Mesothelial cell of epicardium (in vitro differentiated cells): ENCODE results near the gene PLIN1. TPM values are rescaled to one million over a fixed set of nuclear protein-coding genes. Genes with fewer than 3 reads are reported as not detected.

Experiments
- DNase-seq, 2 experiments: peaks; one replicate each; pipeline ENCODE4 v3.0.0; 2021; ENCODE audit warnings: low spot score in 2 of 2; ENCODE audit not compliant: unreplicated experiment in 2 of 2
- H3K27ac Mint-ChIP-seq: 2 replicates; pipeline ENCODE4 v1.8.0; 2021; ENCODE audit warnings: mixed read lengths
- H3K27me3 Mint-ChIP-seq: 2 replicates; pipeline ENCODE4 v1.8.0; 2021; ENCODE audit warnings: low read depth, mixed read lengths
- H3K36me3 Mint-ChIP-seq: 2 replicates; pipeline ENCODE4 v1.8.0; 2021; ENCODE audit warnings: mixed read lengths
- H3K4me1 Mint-ChIP-seq: 2 replicates; pipeline ENCODE4 v1.8.0; 2021; ENCODE audit warnings: mixed read lengths
- H3K4me3 Mint-ChIP-seq: 2 replicates; pipeline ENCODE4 v1.8.0; 2021; ENCODE audit warnings: mild to moderate bottlenecking, moderate library complexity, mixed read lengths
- H3K9me3 Mint-ChIP-seq: 2 replicates; pipeline ENCODE4 v1.8.0; 2021; ENCODE audit warnings: mixed read lengths
- total RNA-seq: library from RNA; stranded (reverse); gene quantifications from 3 replicates; pipeline ENCODE4 v1.2.1, GENCODE V29; 2021
- TF ChIP-seq, protein P1 (sequence below): fragments of 200-600 bp; sonication (generic); IDR thresholded peaks from one replicate; pipeline ENCODE4 v1.5.0; 2021; ENCODE audit warnings: antibody characterized with exemption; ENCODE audit not compliant: unreplicated experiment

Gene PLIN1
- total RNA-seq, 1 donor from 2014 or later, result 0.31 TPM

DNA sequence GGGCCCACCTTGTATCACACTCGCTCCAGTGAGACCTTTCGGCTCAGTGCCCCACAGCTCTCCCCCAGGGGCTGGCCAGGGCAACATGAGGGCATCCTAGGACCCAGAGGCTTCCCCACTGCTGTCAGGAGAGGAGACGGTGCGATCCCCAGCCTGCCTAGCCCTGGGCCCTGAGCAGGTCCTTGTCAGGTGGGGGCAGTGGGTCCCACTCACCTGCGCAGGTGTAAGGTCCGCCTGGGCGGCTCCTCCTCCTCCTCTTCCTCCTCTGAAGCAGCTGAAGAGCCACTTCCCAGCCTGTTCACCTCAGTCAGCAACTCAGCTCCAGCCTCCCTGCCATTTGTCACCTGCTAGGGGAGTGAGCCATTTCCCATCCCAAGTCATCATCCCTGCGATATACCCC is 33.5 kb downstream of the PLIN1 start:
- H3K4me1 Mint-ChIP-seq, result peaks cover 3% of the 10 kb centered on the region
- H3K36me3 Mint-ChIP-seq, result peaks cover 41% of the 10 kb centered on the region
- DNase-seq, result no peak

DNA sequence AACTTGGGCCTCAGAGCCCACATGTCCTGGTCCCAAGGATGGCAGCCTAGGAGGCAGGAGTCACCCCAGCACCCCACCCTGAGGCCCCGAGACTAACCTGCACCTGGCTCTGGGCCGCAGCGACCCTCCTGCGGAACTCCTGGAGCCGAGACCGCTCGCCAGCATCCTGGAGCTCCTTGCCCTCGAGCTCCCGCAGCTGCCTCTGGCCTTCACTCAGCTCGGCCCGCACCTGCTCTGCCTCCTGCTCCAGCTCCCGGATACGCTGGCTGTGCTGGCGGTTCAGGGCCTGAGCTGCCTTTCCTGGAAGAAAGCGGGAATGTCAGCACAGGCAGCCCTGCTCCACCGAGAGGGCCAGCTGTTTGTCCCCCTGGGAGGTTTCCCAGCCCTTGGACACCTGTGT is 37.1 kb downstream of the PLIN1 start:
- no peak overlapping the region for H3K4me3 Mint-ChIP-seq
- TF ChIP-seq, protein P1, sequence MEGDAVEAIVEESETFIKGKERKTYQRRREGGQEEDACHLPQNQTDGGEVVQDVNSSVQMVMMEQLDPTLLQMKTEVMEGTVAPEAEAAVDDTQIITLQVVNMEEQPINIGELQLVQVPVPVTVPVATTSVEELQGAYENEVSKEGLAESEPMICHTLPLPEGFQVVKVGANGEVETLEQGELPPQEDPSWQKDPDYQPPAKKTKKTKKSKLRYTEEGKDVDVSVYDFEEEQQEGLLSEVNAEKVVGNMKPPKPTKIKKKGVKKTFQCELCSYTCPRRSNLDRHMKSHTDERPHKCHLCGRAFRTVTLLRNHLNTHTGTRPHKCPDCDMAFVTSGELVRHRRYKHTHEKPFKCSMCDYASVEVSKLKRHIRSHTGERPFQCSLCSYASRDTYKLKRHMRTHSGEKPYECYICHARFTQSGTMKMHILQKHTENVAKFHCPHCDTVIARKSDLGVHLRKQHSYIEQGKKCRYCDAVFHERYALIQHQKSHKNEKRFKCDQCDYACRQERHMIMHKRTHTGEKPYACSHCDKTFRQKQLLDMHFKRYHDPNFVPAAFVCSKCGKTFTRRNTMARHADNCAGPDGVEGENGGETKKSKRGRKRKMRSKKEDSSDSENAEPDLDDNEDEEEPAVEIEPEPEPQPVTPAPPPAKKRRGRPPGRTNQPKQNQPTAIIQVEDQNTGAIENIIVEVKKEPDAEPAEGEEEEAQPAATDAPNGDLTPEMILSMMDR, result no peak
- no peaks in the 10 kb centered on the region for H3K4me1 Mint-ChIP-seq
- H3K36me3 Mint-ChIP-seq, result peaks cover 42% of the 10 kb centered on the region
- DNase-seq, result peak in 1 of 2 experiments; percentile 16
- H3K9me3 Mint-ChIP-seq, result peaks cover 3% of the 10 kb centered on the region
- H3K27ac Mint-ChIP-seq, result no peak overlapping the region
- no peaks in the 10 kb centered on the region for H3K27me3 Mint-ChIP-seq

More for the DNA sequence above, 33.5 kb downstream of the PLIN1 start:
- no peaks in the 10 kb centered on the region for H3K27me3 Mint-ChIP-seq
- no peak overlapping the region for H3K27ac Mint-ChIP-seq
- TF ChIP-seq, protein P1, result no peak
- no peak overlapping the region for H3K4me3 Mint-ChIP-seq
- H3K9me3 Mint-ChIP-seq, result no peaks in the 10 kb centered on the region

DNA sequence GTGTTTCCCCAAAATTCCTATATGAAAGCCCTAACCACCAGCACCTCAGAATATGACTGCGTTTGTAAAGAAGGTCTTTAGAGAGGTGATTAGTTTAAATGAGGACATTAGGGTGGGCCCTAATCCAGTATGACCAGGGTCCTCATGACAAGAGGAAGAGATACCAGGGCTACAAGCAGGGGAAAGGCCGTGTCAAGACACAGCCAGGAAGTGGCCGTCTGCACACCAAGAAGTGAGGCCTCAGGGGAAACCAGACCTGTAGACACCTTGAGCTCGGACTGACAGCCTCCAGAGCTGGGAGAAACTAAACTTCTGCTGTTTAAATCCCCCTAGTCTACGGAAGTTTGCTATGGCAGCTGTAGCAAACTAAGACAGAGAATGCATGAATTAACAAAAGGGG is 38.1 kb downstream of the PLIN1 start:
- H3K36me3 Mint-ChIP-seq, result peaks cover 40% of the 10 kb centered on the region
- TF ChIP-seq, protein P1, result no peak
- no peaks in the 10 kb centered on the region for H3K27me3 Mint-ChIP-seq
- no peak overlapping the region for H3K4me3 Mint-ChIP-seq
- H3K27ac Mint-ChIP-seq, result no peak overlapping the region
- DNase-seq, result peak in 1 of 2 experiments; percentile 13
- no peaks in the 10 kb centered on the region for H3K4me1 Mint-ChIP-seq
- H3K9me3 Mint-ChIP-seq, result peaks cover 3% of the 10 kb centered on the region

DNA sequence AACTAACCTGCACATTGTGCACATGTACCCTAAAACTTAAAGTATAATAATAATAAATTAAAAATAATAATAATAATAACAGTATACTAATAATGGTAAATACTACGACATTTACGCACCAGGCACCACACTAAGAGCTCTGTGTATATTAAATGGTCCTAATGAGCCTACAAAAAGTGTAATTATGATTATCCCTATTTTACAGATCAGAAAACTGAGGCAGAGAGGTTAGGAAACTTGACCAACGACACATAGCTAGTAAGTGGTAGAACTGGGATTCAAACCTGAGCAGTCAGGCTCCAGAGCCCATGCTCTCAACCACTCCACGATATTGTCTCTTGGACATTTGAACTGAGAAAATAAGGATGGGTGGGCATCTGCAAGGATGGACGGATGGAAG is 38.9 kb downstream of the PLIN1 start:
- Mint-ChIP-seq H3K27me3 (no peaks in the 10 kb centered on the region), H3K4me3 (no peak overlapping the region), H3K9me3 (peaks cover 6% of the 10 kb centered on the region), H3K36me3 (peaks cover 43% of the 10 kb centered on the region), H3K4me1 (no peaks in the 10 kb centered on the region), H3K27ac (no peak overlapping the region)
- DNase-seq, result no peak
- TF ChIP-seq, protein P1, result no peak

DNA sequence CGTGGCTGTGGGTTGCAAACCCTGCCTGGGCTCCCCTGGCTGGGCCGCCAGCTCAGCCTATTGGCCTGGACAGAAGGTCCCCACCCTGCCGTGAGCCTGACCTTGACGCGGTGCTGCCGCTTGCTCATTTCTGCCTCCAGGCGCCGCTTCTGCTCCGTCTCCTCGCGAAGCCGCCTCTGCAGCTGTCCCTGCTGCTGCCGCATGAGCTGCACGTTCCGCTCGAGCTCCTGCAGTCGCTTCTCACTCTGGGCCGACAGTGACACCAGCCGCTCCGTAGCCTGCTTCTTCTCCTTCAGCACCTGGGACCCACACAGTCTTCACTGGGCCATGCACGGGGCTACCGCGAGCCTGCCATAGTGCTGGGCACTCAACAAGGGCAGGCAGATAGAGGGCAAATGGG is 45.6 kb downstream of the PLIN1 start:
- H3K4me3 Mint-ChIP-seq, result no peak overlapping the region
- H3K4me1 Mint-ChIP-seq, result no peaks in the 10 kb centered on the region
- no peak for DNase-seq
- no peak overlapping the region for H3K27ac Mint-ChIP-seq
- H3K9me3 Mint-ChIP-seq, result peaks cover 4% of the 10 kb centered on the region
- H3K36me3 Mint-ChIP-seq, result peaks cover 51% of the 10 kb centered on the region
- H3K27me3 Mint-ChIP-seq, result no peaks in the 10 kb centered on the region
- TF ChIP-seq, protein P1, result no peak
